T-helper 1 cell (primary cell): ENCODE measurements around the gene NRARP.

Source experiments
- DNase-seq, 5 donors: peaks; one replicate each; pipeline ENCODE4 v3.0.0-alpha.2; 2012 to 2020

Gene NRARP

GRCh38 chr9:137321726-137322361, 19.8 kb upstream of the NRARP start:
- DNase-seq = no peak

- DNase-seq = peak in 1 of 5 donors; percentile 56
Observed at GRCh38 chr9:137320555-137321384, 18.7 kb upstream of the NRARP start.

- peak in 1 of 5 donors; percentile 11 for DNase-seq
Observed at GRCh38 chr9:137319739-137320551, 17.9 kb upstream of the NRARP start.

- DNase-seq = no peak
Observed at GRCh38 chr9:137319011-137319738, 17.1 kb upstream of the NRARP start.

- peak in 1 of 5 donors; percentile 11 for DNase-seq
Observed at GRCh38 chr9:137318602-137319001, 16.5 kb upstream of the NRARP start.

GRCh38 chr9:137317718-137318511, 15.8 kb upstream of the NRARP start:
- no peak for DNase-seq

GRCh38 chr9:137317021-137317717, 15.1 kb upstream of the NRARP start:
- DNase-seq = no peak

GRCh38 chr9:137316012-137316981, 14.2 kb upstream of the NRARP start:
- DNase-seq = peak in 1 of 5 donors; percentile 9

GRCh38 chr9:137315581-137316011, 13.5 kb upstream of the NRARP start:
- peak in 1 of 5 donors; percentile 10 for DNase-seq

- peak in 1 of 5 donors; percentile 14 for DNase-seq
Observed at GRCh38 chr9:137314561-137315560, 12.8 kb upstream of the NRARP start.

GRCh38 chr9:137313956-137314560, 12.0 kb upstream of the NRARP start:
- peak in 1 of 5 donors; percentile 11 for DNase-seq

GRCh38 chr9:137313326-137313936, 11.4 kb upstream of the NRARP start:
- DNase-seq = no peak

- no peak for DNase-seq
Observed at GRCh38 chr9:137312852-137313325, 10.8 kb upstream of the NRARP start.

- peak in 1 of 5 donors; percentile 8 for DNase-seq
Observed at GRCh38 chr9:137311986-137312851, 10.1 kb upstream of the NRARP start.

GRCh38 chr9:137311171-137311985, 9.3 kb upstream of the NRARP start:
- peak in 1 of 5 donors; percentile 32 for DNase-seq
